Stomach (tissue), 9 donors: ENCODE results near the gene SCAP. TPM values are rescaled to one million over a fixed set of nuclear protein-coding genes. Genes with fewer than 3 reads are reported as not detected.

Experiments
- DNase-seq, 2 donors: peaks; one replicate each; pipeline versions ENCODE4 v3.0.0 to v3.0.0-alpha.2; 2013 to 2019
- H3K27ac ChIP-seq, 5 donors: fragments of 200-600 bp in 4 of 5; sonication (generic) in 4 of 5; one replicate each; pipeline ENCODE4 v1.5.1; 2013 to 2019; ENCODE audit warnings: mild to moderate bottlenecking in 1 of 5, moderate library complexity in 1 of 5
- H3K27me3 ChIP-seq, 3 donors: fragments of 200-600 bp; sonication (generic); one replicate each; pipeline ENCODE4 v1.5.1; 2017 to 2019; ENCODE audit warnings: mixed run types in 1 of 3
- H3K36me3 ChIP-seq, 4 donors: fragments of 200-600 bp; sonication (generic); 1 replicate in 3 of 4; 2 replicates in 1 of 4; pipeline ENCODE4 v1.5.1; 2016 to 2019
- H3K4me1 ChIP-seq, 4 donors: fragments of 200-600 bp; sonication (generic); one replicate each; pipeline ENCODE4 v1.5.1; 2016 to 2019
- H3K4me3 ChIP-seq, 4 donors: fragments of 200-600 bp; sonication (generic) in 3 of 4; one replicate each; pipeline ENCODE4 v1.5.1; 2016 to 2019; ENCODE audit warnings: mild to moderate bottlenecking in 1 of 4
- H3K9me3 ChIP-seq, 4 donors: fragments of 200-600 bp; sonication (generic); one replicate each; pipeline ENCODE4 v1.5.1; 2016 to 2019
- EP300 ChIP-seq: sonication (generic); formaldehyde crosslinking; IDR thresholded peaks from one replicate; pipeline ENCODE4 v1.6.1; 2017; ENCODE audit warnings: antibody characterized with exemption
- POLR2A ChIP-seq, 4 donors: fragments of 450-650 bp; IDR thresholded peaks; one replicate each; pipeline ENCODE4 v1.6.1; 2016; ENCODE audit warnings: antibody characterized with exemption in 4 of 4, control low read depth in 2 of 4, mild to moderate bottlenecking in 1 of 4, moderate library complexity in 1 of 4
- POLR2AphosphoS5 ChIP-seq, 3 donors: sonication (generic); formaldehyde crosslinking; IDR thresholded peaks; one replicate each; pipeline ENCODE4 v1.6.1; 2016; ENCODE audit warnings: antibody characterized with exemption in 3 of 3
- WGBS, 5 donors: extraction: QIAGEN DNeasy Blood & Tissue Kit in 3 of 5; methylation state at CpG; one replicate each; pipeline versions ENCODE4 v1.1.5 to v1.1.7; 2013 to 2018; 5-methylcytosine and 5-hydroxymethylcytosine counted together
- intact Hi-C: fragments of 100-400 bp; cut with DNase I; formaldehyde crosslinking; loops from one replicate; pipeline ENCODE4 v1.15.1; 2023; ENCODE audit warnings: low total_unique reads
- polyA plus RNA-seq, 3 donors: library from polyadenylated mRNA; stranded (reverse); fragments of 200-250 nt; gene quantifications; one replicate each; pipeline ENCODE4 v1.2.3, GENCODE V29; 2013
- total RNA-seq, 5 donors: library from RNA; depleted of rRNA; stranded (reverse); fragments of >200 nt; gene quantifications; one replicate each; pipeline versions ENCODE4 v1.1.0 to v1.2.3, GENCODE V29; 2014 to 2016
- TF ChIP-seq, protein P1 (sequence below), 7 experiments: fragments of 450-650 bp in 4 of 7; fragments of 200-600 bp in 3 of 7; sonication (generic) in 3 of 7; IDR thresholded peaks; one replicate each; pipeline ENCODE4 v1.5.1; 2016 to 2019; ENCODE audit warnings: antibody characterized with exemption in 7 of 7, control low read depth in 2 of 7, mild to moderate bottlenecking in 1 of 7
- donor health status: healthy with polysubstance abuse.
- donor health status: Bipolar disorder and iron deficiency.
- donor health status: healthy.

The SCAP gene
- total and polyA plus RNA-seq, 8 donors: 15.6 to 223 (median 47.3) TPM

DNA sequence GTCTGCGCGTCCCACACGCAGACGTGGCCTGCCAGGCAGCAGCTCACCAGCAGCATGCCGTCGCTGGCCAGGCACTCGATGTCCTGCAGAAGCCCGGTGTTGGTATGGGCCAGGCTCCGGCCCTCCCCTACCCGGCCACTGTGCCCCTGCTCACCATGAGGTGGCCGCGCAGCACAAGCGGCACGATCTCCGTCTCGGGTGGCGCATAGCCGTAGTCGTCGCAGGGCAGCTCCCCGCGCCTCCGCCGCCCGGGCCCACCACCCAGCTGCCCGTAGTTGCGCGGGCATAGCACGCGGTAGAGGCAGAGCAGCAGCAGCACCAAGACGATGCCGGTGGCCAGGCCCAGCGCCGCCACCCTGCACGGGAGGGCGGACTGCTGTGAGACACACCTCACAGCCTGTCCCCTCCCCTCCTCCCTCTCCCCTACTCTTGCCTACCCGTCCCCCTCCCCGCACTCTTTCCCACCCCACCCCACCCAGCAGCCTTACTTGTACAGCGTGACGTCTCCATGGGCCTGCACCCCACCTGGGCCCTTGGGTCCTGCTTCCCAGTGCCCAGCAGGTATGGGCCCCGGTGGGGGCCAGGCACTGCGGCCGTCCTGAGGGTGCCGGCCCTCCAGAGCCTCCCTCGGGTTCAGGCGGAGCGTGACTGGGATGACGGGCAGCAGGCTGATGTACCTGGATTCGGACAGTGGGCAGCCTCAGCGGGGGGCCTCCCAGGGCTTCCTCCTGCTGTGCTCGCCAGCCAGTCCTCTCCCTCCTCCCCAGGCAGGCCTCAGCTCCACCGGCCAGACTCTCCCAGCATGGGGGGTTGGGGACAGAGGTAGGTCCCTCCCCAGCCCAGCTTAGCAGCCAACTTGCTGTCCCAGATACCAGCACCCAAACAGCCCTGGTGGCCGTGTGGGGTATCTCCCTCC lies 57.3 kb downstream of the SCAP start:
- DNase-seq: peak in 1 of 2 donors; percentile 20
- H3K36me3 ChIP-seq: peaks cover 47 to 86% (median 83%) of the 10 kb centered on the region in 4 donors

DNA sequence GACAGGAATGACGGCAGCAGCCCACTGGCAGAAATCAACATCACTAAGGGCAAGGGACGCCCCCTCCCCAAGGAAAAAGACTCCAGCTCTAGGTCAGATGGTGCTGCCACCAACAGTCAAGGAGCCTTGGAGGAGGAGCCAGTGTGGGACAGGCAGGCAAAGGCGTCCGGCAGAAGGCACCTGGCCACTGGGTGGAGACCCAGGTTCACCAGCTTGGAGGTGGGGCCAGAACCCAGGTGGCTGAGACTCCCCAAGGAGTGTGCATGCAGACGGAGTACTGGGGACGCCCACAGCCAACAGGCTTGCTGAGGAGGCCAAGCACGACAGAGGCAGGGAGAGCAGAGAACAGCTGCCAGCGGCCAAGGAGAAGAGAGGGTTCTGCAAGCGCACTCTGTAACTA lies 59.7 kb downstream of the SCAP start:
- Histone ChIP-seq H3K36me3 (peaks cover 62 to 94% (median 92%) of the 10 kb centered on the region in 4 donors), H3K9me3 (no peaks in the 10 kb centered on the region), H3K27ac (no peak overlapping the region), H3K4me3 (no peak overlapping the region), H3K4me1 (peaks cover 0 to 12% (median 2%) of the 10 kb centered on the region in 4 donors), H3K27me3 (no peaks in the 10 kb centered on the region)
- 59 to 76% (median 66%) methylated on average over 9 of the region's 9 CpGs for WGBS, 5 donors
- DNase-seq: peak; percentile 39 to 47
- intact Hi-C loops: no loop called here
- TF ChIP-seq, protein P1, sequence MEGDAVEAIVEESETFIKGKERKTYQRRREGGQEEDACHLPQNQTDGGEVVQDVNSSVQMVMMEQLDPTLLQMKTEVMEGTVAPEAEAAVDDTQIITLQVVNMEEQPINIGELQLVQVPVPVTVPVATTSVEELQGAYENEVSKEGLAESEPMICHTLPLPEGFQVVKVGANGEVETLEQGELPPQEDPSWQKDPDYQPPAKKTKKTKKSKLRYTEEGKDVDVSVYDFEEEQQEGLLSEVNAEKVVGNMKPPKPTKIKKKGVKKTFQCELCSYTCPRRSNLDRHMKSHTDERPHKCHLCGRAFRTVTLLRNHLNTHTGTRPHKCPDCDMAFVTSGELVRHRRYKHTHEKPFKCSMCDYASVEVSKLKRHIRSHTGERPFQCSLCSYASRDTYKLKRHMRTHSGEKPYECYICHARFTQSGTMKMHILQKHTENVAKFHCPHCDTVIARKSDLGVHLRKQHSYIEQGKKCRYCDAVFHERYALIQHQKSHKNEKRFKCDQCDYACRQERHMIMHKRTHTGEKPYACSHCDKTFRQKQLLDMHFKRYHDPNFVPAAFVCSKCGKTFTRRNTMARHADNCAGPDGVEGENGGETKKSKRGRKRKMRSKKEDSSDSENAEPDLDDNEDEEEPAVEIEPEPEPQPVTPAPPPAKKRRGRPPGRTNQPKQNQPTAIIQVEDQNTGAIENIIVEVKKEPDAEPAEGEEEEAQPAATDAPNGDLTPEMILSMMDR (IDR thresholded peaks at IDR 0.05): no peak

More for the DNA sequence above, 57.3 kb downstream of the SCAP start:
- Histone ChIP-seq H3K4me1 (peaks cover 12 to 31% (median 19%) of the 10 kb centered on the region in 4 donors), H3K27ac (no peak overlapping the region), H3K9me3 (no peaks in the 10 kb centered on the region), H3K27me3 (no peaks in the 10 kb centered on the region), H3K4me3 (no peak overlapping the region)
- WGBS, 5 donors: 89 to 91% (median 90%) methylated on average over 20 to 53 of the region's 53 CpGs
- intact Hi-C loops: no loop called here
- TF ChIP-seq, protein P1 (IDR thresholded peaks at IDR 0.05): no peak
- no peak for TF ChIP-seq POLR2AphosphoS5 (IDR thresholded peaks at IDR 0.05)
- TF ChIP-seq POLR2A (IDR thresholded peaks at IDR 0.05): no peak
- TF ChIP-seq EP300: no peak

DNA sequence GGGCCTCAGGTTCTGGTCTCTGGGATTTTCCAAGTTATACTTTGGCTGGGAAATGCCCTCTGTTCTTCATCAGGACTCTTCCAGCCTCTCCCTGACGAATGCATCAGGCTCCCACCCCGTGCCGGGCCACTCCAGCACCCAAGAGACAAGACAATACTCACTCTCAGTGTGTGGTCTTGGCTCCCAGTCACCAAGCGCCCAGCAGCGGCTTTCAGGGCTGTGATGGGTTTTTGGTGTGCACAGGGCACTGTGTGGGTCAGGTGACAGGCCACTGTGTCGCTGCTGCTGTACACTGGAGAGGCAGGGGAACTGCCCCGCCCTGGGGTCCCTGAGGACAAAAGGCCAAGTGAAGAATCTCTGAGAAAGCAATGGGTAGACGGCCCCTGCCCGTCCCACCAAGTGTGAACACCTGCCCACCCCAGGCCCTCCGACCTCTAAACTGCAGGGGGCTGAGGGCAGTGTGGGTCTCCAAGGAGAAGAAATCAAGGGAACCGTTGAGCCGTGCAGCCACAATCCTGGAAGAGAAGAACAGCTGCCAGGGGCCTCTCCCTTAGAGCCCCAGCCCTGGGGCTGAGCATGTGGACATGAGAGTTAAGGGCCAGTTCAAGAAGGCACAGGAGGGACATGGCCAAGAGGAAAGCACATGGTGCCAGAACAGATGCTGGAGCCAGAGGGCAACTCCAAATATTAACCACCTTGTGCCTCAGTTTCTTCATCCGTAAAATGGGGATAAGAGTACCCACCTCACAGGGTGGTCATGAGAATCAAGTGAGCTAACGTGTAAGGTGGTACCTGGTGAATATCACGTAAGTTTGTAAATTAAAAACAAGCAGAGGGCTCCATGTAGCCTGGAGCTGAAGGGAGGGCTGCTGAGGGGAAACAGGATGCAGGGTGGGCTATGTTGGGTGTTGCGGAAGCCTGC lies 60.8 kb downstream of the SCAP start:
- no peak overlapping the region for H3K4me3 ChIP-seq
- WGBS, 5 donors: 83 to 85% (median 83%) methylated on average over 14 to 16 of the region's 16 CpGs
- no peak for DNase-seq
- H3K9me3 ChIP-seq: no peaks in the 10 kb centered on the region
- H3K27ac ChIP-seq: no peak overlapping the region
- no peaks in the 10 kb centered on the region for H3K27me3 ChIP-seq
- TF ChIP-seq POLR2AphosphoS5 (IDR thresholded peaks at IDR 0.05) (no peak), POLR2A (IDR thresholded peaks at IDR 0.05) (no peak)
- peaks cover 69 to 95% (median 94%) of the 10 kb centered on the region in 4 donors for H3K36me3 ChIP-seq
- peaks cover 0 to 6% (median 0%) of the 10 kb centered on the region in 4 donors for H3K4me1 ChIP-seq
- intact Hi-C loops: no loop called here

DNA sequence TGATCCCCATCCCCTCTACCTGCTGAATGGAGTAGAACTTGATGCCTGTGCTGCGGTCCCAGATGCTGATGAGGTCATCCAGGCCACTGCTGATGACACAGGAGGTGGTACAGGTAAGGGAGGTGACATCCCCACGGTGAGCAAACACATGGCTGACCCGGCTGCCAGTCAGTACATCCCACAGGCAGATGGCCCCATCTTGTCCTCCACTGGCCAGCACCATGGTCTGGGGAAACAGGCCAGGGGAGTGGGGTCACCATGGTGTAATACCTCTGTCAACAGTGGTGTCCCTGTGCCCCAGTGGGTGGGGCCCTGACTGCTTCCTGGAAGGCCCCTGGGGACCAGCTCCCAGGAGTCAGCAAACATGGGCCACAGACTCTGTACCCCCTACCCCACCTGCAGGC lies 61.6 kb downstream of the SCAP start:
- Histone ChIP-seq H3K4me1 (peaks cover 0 to 6% (median 0%) of the 10 kb centered on the region in 4 donors), H3K9me3 (no peaks in the 10 kb centered on the region), H3K27ac (no peak overlapping the region), H3K27me3 (no peaks in the 10 kb centered on the region), H3K4me3 (no peak overlapping the region), H3K36me3 (peaks cover 72 to 95% (median 94%) of the 10 kb centered on the region in 4 donors)
- TF ChIP-seq POLR2AphosphoS5 (IDR thresholded peaks at IDR 0.05): no peak
- TF ChIP-seq EP300: no peak
- no peak for TF ChIP-seq POLR2A (IDR thresholded peaks at IDR 0.05)
- TF ChIP-seq, protein P1 (IDR thresholded peaks at IDR 0.05): no peak
- 60 to 76% (median 66%) methylated on average over 2 to 3 of the region's 3 CpGs for WGBS, 5 donors
- DNase-seq: peak in 1 of 2 donors; percentile 17
- intact Hi-C loops: no loop called here
